ENCODE results near the gene TAF1D.

DNA sequence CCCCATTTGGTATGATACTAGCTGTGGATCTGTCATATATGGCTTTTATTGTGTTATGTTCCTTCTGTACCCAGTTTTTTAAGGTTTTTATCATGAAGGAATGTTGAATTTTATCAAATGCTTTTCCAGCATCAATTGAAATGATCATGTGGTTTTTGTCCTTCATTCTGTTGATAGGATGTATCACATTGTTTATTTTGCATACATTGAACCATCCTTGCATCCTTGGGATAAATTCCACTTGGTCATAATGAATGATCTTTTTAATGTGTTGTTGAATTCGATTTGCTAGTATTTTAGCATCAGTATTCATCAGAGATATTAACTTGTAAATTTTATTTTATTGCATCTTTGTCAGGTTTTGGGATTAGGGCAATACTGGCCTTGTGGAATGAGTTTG is 31.1 kb downstream of the TAF1D start:
- no peak for TF ChIP-seq POLR2A (IDR thresholded peaks at IDR 0.05)
- TF ChIP-seq, protein P1, sequence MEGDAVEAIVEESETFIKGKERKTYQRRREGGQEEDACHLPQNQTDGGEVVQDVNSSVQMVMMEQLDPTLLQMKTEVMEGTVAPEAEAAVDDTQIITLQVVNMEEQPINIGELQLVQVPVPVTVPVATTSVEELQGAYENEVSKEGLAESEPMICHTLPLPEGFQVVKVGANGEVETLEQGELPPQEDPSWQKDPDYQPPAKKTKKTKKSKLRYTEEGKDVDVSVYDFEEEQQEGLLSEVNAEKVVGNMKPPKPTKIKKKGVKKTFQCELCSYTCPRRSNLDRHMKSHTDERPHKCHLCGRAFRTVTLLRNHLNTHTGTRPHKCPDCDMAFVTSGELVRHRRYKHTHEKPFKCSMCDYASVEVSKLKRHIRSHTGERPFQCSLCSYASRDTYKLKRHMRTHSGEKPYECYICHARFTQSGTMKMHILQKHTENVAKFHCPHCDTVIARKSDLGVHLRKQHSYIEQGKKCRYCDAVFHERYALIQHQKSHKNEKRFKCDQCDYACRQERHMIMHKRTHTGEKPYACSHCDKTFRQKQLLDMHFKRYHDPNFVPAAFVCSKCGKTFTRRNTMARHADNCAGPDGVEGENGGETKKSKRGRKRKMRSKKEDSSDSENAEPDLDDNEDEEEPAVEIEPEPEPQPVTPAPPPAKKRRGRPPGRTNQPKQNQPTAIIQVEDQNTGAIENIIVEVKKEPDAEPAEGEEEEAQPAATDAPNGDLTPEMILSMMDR (IDR thresholded peaks at IDR 0.05): no peak
- no peak for TF ChIP-seq POLR2AphosphoS5 (IDR thresholded peaks at IDR 0.05)

Data from breast epithelium (tissue), 3 donors.